Right lobe of liver (tissue), 4 donors: Measurements from ENCODE around the gene NPPC.

Source experiments
- CTCF ChIP-seq, 4 donors: fragments of 200-600 bp in 3 of 4; fragments of 450-650 bp in 1 of 4; IDR thresholded peaks; one replicate each; pipeline versions ENCODE4 v1.5.1 to v1.8.0; 2016 to 2022; ENCODE audit warnings: antibody characterized with exemption in 4 of 4, mild to moderate bottlenecking in 2 of 4
- POLR2A ChIP-seq: fragments of 450-650 bp; IDR thresholded peaks from one replicate; pipeline ENCODE4 v1.6.1; 2017; ENCODE audit warnings: antibody characterized with exemption, mild to moderate bottlenecking
- donor health status: DM: no; HTN: no; CAD: no.
- donor health status: DM: no; HTN: no; CAD: no.
- donor health status: DM: no; HTN: yes; CAD: no.

DNA sequence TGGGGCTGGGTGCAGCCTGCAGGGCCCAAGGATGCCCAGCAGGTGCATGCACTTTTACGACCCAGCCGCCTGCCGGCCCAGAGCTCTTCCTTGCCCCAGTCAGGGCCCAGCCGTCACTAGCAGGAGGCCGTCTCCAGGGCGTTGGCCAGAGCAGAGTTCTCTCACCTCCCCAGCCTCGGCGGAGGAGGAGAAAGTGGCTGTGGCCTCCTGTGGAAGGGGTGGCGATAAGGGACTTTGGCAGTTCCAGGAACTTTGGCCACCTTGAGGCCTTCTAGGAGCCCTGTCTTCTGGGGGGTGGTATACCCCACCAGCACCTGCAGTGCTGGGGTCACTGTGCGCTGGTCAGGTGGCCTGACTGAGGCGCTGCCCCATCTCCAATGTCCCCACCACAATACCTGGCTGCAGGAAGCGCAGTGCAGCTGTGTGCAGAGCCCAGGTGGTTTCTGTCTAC is 22.0 kb downstream of the NPPC start:
- TF ChIP-seq CTCF (IDR thresholded peaks at IDR 0.05) (no peak), POLR2A (no peak)
